Bronchus fibroblast of lung (primary cell): Measurements from ENCODE around the gene PCDH11X. TPM values are rescaled to one million over a fixed set of nuclear protein-coding genes. Genes with fewer than 3 reads are reported as not detected.

Experiments
- total RNA-seq: library from RNA; depleted of rRNA; stranded (reverse); fragments of >200 nt; gene quantifications from 2 replicates; pipeline ENCODE4 v1.2.3, GENCODE V29; 2015

PCDH11X gene, protein sequence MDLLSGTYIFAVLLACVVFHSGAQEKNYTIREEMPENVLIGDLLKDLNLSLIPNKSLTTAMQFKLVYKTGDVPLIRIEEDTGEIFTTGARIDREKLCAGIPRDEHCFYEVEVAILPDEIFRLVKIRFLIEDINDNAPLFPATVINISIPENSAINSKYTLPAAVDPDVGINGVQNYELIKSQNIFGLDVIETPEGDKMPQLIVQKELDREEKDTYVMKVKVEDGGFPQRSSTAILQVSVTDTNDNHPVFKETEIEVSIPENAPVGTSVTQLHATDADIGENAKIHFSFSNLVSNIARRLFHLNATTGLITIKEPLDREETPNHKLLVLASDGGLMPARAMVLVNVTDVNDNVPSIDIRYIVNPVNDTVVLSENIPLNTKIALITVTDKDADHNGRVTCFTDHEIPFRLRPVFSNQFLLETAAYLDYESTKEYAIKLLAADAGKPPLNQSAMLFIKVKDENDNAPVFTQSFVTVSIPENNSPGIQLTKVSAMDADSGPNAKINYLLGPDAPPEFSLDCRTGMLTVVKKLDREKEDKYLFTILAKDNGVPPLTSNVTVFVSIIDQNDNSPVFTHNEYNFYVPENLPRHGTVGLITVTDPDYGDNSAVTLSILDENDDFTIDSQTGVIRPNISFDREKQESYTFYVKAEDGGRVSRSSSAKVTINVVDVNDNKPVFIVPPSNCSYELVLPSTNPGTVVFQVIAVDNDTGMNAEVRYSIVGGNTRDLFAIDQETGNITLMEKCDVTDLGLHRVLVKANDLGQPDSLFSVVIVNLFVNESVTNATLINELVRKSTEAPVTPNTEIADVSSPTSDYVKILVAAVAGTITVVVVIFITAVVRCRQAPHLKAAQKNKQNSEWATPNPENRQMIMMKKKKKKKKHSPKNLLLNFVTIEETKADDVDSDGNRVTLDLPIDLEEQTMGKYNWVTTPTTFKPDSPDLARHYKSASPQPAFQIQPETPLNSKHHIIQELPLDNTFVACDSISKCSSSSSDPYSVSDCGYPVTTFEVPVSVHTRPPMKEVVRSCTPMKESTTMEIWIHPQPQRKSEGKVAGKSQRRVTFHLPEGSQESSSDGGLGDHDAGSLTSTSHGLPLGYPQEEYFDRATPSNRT (N-terminal part only)
- total RNA-seq, result not detected in 2 replicates

DNA sequence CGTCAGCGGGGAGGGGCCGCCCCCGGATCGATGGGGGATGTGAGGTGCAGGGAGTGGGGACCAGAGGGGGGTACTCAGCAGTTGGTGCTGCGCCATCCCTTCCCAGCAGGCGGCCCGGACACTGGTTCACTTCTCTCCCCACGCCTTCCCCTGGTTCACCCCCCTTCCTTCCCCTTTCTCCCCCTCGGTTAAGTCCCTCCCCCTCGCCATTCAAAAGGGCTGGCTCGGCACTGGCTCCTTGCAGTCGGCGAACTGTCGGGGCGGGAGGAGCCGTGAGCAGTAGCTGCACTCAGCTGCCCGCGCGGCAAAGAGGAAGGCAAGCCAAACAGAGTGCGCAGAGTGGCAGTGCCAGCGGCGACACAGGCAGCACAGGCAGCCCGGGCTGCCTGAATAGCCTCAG lies at the start of gene PCDH11X:
PCDH11X (plus strand) TSS at position 241 of the 400 bp plus-strand sequence. CDS start 56,130 bp downstream, outside the sequence.

